GM03348 (cell line): ENCODE data around the gene VIP.

Experiments
- DNase-seq: peaks from one replicate; pipeline ENCODE4 v3.0.0; 2012; ENCODE audit warnings: low spot score

VIP gene

GRCh38 chr6:152783217-152783878 lies 32.8 kb downstream of the VIP start:
- no peak for DNase-seq

- DNase-seq = no peak
These were observed 44.1 kb downstream of the VIP start for GRCh38 chr6:152794696-152795095.

GRCh38 chr6:152804150-152804549 lies 53.6 kb downstream of the VIP start:
- no peak for DNase-seq
